Activated CD8-positive, alpha-beta memory T cell treated with anti-CD3 and anti-CD28 coated beads, Interleukin-2, amount 50 U/mL, for 1 hour (primary cell): ENCODE measurements around the gene MBP.

Experiments
- DNase-seq: peaks from one replicate; pipeline ENCODE4 v3.0.0-alpha.2; 2020; ENCODE audit errors: extremely low read depth

The MBP gene

DNA sequence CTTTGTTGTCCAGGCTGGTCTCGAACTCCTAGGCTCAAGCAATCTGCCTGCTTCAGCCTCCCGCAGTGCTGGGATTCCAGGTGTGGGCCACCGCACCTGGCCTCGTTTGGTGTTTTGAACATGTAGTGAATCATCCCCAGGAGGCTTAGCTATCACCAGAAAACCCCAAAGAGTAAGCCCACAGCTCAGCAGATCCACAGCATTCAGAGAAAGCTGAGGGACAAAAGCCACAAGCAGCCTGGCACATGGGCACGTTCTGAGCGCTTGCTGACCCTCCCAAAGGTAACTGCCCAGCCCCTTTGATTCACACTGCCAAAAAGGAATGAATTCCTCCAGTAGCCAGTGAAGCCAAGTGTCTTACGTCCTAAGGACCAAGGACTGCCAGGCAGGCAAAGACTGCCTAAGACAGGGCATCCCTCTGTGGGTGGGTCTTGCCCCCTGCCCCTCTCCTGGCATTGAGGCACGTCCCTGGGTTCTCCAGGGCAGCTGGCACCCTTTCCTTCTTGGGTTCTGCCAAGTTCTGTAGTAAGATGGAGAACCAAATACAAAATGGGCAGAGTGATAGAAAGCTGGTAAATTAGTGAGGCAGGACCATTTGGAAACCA lies 31.7 kb downstream of the MBP start:
- DNase-seq = no peak

DNA sequence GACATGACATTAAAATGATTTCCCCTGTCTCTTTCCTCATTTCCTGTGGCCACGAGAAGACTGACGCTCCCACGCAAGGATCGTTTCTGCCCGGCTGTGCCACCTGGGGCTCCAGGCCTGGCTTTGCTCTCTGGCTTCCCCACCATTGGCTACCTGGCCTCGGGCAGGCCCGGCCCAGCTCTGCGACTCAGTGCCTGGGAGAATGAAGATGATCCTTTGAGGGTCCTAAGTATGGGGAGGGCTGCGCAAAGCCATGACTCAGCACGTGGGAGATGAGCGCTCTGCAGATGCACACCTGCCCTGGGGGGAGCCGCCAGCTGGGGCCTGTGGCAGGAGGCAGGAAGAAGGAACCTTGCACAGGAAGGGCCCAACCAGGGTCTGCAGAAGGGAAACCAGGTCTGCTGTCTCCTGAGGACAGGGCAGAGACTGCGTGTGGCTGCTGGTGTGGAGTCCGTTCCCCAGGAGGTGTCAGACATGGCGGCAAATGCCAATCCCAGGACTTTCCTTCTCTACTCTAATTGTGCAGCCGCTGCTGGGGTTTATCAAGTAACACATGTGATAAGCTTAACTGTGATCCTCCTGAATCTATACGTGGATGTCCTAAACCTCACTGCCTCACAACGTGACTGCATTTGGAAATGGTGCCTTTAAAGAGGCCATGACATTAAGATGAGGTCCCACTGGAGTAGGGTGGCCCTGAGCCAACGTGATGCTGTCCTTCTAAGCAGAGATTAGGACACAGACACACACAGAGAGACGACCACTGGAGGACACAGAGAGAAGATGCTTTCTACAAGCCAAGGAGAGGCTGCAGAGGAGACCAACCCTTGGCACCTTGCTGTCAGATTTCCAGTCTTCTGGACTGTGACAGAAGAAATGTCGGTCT lies 32.9 kb downstream of the MBP start:
- DNase-seq = no peak

DNA sequence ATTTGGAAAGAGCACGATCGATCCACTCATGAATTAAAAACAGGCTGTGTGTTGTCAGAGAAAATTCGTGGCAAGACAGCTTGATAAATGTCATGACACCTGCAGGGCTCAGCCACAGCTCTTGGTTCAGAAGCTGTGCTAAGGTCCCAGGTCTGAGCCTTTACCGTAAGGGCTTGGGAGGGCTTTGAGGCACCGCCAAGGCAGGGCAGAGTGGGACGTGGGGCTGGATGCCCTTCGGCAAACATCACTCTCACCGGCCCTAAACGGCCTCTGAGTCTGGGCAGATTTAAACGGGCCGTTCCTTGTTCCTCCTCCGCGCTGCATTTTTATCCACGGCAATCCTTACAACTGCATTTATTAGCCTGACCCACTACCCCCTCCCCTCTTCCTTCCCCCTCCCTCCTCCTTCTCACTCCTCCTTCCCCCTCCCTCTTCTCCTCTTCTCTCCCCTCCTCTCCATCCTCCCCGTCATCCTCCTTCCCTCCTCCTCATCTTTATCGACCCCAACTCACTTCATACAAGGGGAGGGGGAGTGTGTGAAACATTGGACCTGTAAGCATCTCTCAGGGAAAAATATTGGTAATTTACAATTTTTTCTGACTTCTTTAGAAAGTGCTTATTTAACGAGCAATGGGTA lies 33.9 kb downstream of the MBP start:
- no peak for DNase-seq

DNA sequence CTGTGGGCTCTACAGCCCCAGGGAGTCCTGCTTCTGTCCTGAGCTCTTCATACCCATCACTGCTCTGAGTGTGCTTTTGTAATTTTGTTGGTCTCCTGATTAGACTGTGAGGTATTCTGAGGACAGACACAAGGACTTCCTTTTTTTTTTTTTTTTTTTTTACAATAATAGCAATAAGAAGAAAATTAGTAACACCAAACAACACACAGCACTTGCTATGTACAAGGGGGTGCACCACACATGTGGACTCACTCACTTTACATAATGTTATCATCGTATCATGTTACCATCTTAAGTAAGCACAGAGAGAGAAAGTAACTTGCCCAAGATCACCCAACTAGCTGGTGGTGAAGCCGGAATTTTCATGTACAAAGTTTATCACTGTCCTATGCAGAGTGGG lies 34.6 kb downstream of the MBP start:
- no peak for DNase-seq

DNA sequence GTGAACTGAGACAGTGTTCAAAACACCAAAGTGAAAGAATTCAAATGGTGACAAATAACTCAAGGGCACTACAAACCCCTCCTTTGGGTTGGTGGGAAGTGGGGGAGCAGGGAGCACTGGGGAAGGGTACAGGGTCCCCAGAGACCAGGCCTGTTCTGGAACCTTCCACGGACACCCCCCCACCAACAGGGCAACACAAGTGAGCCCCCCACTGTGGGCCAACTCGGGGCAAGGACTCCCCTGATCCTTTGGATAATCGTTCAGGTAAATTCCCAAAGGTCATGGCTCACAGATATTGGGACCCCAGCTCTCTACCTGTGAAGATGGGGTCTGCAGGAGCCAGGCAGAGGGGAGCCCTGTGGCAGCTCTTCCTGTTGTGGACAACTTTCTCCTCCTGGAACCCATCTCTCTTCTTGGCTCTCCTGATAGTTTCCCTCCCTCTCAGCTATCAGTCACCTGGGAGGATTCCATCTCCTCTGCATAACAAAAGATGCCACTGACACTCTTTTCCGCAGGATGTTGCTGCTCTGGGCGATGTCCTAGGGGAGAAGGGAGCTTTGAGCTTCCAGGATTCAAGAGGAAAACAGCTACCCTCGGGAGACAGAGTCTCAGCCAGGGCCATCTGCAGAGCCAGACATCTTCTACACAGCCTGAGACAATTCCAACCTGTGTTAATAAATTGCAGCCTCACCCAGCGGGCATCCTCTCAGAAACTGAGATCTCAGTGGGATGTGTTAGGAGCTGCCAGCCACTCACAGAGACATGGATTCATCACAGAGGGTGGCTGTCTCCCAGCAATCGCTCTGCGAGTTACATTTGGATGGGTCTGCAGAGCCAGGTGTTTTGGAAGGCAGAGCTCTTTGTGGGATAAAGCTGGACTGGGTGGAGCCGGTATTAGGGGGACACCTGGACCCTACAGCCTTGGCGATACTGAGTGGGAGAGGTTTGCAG lies 35.4 kb downstream of the MBP start:
- no peak for DNase-seq

DNA sequence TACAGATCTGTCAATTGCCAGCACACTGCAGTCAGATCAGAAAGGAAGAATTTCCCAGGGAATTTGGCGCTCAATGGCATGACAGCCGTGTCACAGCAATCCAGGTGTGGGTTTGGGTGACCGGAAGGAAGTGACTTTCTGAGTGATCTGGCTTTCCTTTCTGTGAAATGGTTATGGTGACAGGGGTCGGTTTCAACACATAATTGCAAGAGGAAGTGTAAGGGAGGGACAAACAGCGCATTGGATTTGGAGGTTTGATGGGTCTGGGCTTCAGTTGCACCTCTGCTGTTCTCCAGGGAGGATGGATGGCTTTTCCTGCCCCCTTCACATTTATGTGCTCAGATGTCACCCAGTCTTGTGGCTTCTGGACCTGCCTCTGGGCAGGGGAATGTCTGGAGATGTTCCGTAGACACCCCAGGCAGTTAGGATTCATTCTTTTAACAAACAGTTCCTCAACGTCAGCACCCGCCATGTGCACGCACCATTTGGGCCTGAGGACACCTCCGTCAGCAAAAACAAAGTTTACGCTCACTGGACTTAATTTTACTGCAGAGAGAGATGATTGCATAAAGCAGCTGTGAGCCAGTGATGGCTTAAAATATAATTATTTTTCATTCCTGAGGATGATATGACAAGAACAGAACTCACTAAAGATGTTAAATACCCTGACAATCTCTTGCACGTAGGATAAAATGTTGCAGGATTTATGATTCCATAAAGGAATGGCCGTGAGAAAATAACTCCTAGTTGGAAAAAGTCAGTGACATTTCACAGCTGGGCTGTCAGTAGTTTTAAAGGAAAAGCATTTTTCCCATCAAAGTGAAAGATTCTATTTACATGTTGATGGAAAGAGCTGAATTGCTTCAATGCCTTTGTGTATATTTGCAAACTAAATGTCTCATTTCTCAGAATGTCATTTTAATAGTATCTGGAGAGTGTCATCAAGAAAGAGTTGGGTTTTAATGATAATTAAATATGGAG lies 36.9 kb downstream of the MBP start:
- no peak for DNase-seq

DNA sequence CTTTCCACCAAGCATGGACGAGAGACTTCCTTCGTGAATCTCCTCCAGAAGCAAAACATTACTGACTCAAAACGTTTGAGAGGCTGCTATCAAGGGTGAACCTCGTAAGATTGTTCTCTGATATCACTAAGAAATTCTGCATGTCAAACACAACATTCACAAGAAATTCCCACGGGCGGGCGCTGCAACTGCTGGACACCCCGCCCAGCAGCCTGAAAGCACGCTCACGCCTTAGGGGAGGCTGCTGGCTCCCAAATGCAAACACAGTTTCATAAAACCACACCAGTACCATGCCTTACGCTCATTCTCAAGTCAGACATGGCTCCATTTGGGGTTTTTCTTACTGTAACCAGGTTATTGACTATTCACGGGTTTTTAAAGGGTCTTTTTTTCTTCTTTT lies 39.0 kb downstream of the MBP start:
- no peak for DNase-seq

DNA sequence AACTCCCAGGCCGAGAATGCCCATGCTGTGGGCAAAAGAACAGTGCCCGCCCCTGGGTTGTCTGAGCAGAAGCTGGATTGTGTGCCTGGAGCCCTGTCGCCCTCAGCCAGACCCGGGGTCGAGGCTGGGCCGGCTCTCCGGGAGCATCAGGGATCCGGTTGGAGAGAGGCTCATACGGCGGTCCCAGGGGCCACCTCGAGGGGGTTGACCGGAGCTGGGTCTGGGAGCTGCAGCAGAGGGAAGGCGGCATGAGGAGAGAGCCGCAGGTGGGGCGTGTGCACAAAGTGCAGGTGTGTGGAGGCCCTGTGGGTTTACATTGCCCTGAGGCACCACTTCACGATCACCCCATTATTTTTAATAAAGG lies 39.5 kb downstream of the MBP start:
- DNase-seq = no peak

DNA sequence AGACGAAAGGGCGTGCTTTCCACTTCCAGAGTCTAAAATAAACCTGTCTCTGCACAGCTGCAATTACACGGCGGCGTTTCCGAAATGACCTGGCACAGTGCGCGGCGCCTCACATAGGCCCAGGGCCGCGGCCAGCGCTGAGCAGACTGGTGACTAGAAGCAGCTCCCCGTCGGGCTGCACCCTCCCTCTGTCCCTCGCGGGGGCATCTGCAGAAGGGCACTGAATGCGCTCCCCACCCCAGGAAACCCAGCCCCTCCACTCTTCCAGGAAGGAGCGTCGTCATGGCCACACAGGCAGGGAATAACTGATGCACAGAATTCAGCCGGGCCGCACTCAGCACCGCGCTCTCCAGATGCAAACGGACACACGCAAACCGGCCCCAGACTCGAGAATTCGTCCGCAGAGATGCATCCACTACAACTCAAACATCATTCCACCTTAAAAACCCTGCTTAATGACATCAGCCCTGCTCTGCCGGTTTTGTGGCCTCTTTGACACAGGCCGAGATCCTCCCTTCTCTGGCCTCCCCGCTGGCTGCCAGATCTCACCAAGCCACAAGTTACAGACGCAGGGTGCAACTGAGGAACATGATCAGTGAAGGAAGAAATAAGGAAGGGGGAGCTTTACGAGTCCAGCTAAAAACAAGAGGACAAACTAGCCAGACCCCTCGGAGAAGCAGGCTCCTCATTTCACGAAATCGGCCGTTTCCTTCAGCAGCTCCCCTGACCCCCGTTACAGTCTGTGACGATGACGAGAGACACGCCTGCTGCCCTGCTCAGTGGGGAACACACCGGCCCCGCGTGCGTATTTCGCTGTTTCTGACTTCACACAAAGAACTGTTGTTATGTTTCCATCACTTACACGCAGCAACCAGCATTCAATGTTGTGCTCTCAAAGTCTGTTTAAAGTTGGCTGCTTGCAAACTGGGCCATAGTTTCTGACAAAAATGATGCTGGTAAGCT lies 40.2 kb downstream of the MBP start:
- DNase-seq = no peak

DNA sequence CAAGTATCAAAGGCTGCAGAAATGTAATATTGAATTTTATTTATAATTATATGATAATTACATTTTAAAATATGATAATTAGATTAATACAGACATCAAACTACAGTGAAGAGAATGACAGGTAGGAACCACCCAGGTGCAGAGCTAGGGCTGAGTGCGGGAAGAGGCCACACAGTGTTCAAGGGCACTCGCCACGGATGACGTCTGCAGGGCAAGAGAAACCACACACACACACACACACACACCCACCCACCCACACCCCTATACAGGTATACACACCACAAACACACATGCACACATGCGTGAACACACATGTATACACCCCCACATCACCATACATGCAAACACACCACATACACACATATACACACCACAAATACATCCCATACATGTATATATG lies 41.2 kb downstream of the MBP start:
- no peak for DNase-seq

DNA sequence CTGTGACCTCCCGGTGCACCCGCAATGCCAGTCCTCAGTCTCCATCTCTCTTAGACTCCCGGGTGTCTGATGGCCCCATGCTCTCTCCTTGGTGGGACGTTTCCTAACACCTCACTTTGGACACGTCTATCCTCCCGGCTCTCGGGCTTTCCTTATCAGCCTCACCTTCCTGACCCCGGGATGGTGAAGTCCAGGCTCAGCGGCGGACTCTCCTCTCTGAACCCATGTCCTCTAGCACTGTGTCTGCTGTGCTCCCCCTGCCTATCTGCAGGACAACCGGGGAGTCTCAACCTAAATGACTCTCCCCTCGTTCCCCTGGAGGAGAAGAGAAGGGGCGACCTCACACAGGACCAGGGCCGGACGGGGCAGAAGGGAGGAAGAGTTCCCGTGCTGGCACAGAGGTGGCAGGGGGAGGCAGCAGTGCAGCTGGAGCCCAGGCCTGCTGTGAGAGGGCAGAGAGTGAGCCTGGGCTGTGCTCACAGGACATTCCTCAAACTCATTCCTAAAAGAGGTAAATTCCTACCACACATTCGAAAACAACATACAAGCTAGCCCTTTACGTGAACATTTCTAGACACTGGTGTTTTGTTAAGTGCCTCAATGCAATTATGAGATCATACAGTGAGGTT lies 41.9 kb downstream of the MBP start:
- DNase-seq = no peak

DNA sequence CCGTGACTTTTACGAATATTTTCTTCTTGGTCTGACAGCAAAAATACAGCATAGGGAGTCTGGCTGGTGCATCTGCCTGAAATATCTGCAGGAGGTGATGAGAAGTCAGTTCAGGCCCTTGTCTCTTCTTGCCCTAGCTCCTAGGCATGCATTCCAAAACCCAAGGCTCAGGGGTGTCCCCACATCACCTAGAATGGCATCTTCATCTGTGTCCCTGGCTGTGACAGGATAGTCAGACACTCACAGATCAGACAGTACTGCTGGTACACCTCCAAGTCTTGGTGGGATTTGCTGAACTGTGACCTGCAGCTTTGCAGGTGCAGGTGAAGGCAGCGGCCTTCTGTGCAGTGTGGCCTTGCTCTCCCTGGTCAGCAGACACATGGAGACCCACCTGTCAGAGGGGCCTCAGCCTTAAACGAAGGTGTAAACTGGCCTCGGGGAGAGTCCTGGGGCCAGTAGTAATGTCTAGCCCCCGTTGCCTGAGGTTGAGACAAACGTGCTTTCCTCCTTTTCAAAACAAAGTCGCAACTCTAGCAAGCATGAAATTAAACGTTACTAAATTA lies 42.8 kb downstream of the MBP start:
- no peak for DNase-seq

DNA sequence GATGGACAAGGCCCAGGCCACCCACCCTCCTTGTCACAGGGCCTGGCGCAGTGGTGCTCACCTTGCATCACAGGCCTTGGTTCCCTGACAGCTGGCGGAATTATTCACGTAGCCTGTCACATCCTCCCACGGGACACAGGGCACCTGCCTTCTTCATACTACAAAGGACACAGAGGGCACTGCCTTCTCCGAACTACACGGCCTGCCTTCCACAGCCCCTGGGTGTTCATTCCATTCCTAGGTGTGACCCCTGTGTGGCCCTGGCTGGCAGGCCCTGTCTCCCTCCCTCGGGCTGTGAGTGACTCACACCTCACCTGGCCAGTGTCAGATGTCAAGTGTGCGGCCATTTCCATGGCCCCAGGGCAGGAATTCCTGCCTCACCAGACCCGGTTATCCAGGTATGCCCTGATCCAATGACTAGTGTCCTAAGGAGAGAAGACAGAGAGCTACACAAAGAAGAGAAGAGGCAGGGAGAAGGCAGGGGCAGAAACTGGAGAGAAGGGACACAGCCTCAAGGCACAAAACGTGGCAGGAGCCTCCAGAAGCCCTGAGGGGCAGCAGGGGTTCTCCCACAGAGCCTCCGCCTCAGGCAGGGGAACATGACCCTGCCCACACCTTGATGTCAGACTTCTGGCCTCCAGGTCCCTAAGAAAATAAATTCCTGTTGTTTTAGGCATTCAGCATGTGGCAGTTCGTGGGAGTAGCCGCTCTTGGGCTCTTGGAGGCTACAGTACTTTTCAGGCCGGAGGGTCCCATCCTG lies 43.4 kb downstream of the MBP start:
- no peak for DNase-seq

DNA sequence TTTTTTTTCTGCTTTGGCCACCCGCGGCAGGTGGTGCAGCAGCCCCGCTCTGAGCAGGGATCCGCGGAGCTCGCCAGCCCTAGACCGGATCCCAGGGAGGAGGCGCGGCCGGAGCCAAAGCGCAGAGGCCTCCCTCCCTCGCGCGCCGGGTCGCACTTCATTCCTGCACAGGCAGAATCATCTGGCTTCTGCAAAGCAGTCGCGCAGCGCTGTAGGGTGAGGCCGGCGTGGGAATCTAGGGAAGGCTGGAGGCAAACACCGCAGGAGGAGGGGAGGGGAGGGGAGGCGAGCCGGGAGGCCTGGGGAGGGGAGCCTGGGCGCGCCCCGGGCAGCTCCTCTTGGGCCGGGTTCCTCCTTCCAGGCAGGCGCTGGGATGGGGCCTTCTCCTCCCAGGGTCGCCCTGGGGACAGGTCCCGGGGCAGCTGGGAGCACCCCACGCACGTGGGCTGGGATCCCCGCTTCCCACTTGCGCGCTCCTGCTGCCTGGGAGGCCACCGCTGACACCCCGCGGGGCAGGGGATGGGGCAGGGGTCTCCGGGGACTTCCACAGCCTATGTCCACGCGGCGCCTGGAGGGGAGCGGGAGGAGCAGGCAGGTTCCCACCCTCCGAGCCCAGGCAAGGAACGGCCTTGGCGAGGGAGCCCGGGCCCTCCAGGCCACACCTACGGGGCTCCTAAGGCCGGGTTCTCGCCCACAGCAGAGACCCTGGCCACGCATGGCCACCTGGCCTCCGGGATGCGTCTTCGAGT lies 45.0 kb downstream of the MBP start:
- DNase-seq = no peak

DNA sequence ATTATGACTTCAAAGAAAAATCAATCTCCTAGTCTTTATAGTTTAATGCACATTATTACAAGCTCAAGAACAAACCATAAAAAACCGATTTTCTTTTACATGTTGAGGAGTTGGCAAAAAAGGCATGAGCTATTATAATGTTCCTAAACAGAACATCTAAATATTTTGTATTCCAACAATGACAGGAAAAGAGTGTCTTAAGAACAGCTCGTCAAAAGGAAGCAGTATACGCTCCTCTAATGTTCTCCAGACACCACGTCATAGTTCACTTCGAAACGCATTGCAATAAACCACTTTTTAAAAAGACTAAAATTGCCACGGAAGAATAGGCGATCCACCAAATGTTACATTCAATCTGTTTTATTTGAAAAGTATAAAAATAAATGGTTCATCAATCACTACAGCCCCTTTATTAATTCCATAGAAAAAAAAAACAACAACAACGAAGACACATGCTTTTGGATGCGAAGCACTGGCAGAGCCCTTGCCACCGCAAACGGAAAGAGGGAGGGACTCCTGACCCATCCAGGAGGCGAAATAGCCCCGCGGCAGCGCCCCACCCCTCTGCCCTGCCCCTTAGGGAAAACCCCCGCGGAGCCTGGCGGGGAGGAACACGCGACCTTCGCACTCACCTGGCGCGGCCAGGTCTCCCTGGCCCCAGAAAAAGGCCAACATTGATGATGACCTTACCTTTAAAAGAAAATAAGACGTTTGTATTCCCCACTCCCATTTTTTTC lies 45.8 kb downstream of the MBP start:
- no peak for DNase-seq

DNA sequence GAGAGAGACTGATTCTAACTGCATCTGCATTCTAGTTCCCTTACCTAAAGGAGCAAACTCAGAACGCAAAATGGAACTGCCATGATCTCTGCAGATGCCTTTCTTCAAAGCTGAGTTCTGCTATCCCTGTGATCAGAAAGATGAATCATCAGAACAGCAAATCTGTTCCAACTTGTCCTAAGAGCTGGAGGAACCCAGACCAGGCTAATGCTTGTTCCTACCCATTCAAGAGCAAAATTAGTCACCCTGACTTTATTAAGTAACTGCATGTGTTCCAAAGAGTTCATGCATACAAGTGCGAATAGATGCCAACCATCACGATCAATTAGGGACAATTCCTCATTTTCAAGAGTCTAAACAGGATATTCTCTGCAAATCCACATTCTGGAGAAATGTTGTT lies 46.5 kb downstream of the MBP start:
- DNase-seq = no peak

DNA sequence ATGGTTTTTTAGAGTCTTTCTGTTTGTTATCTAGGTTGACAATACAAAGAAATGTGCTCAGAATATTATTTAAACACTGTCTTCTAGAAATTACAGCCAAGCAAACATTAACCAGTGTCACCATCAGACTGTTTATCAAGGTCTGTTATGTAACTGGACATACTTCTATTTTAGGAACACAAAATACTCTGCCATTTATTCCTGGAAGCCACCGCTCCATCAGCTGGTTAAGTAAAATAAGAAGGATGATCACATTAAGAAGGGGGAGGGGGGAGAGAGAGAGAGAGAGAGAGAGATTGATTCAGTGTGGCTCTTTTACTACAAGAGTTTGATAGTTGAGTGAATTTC lies 47.9 kb downstream of the MBP start:
- no peak for DNase-seq
